MM.1S (cell line): ENCODE results near the gene ZXDC.

Experiments used
- EZH2phosphoT487 ChIP-seq: fragments of 300-600 bp; sonication (generic); IDR thresholded peaks from 2 replicates; pipeline ENCODE4 v1.6.1; 2018; ENCODE audit warnings: antibody characterized with exemption, low read length
- TF ChIP-seq, protein P1 (sequence below): fragments of 300-600 bp; sonication (generic); IDR thresholded peaks from 2 replicates; pipeline ENCODE4 v1.5.1; 2016; ENCODE audit warnings: antibody characterized with exemption, low read length, mixed read lengths

DNA sequence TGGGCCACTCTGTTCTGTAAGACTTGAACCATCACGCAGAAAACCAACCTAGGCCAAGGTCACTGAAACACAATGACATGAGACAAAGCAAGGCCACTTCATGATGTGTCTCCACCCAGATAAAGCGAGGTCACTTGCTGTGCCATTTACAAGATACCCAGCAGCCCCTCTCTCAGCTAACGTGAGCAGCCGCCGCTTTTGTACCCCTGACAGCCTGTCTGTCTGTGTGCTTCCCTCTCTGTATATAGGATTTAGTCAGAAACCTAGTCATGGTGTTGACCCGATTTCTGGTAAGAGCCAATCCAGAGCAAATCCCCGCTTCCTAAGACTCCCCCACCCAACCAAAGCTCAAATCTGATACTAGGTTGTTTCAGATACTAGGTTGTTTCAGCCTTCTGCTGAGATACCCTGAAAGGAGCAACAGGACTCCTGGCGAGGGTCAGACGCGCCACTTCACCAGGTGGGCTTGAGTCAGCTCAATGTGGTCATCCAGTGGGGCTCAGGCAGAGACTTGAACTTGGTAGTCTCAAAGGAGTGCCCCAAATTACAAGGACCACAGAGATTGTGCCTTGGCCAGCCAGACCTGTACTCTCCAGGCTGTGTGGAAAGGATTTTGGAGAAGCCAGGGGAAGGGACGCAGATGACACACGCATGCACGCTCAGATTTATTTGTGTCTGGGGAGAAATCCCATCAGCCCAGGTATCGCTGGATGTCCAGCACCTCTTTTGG lies 3.1 kb upstream of the ZXDC start:
- TF ChIP-seq, protein P1, sequence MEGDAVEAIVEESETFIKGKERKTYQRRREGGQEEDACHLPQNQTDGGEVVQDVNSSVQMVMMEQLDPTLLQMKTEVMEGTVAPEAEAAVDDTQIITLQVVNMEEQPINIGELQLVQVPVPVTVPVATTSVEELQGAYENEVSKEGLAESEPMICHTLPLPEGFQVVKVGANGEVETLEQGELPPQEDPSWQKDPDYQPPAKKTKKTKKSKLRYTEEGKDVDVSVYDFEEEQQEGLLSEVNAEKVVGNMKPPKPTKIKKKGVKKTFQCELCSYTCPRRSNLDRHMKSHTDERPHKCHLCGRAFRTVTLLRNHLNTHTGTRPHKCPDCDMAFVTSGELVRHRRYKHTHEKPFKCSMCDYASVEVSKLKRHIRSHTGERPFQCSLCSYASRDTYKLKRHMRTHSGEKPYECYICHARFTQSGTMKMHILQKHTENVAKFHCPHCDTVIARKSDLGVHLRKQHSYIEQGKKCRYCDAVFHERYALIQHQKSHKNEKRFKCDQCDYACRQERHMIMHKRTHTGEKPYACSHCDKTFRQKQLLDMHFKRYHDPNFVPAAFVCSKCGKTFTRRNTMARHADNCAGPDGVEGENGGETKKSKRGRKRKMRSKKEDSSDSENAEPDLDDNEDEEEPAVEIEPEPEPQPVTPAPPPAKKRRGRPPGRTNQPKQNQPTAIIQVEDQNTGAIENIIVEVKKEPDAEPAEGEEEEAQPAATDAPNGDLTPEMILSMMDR = no peak
- TF ChIP-seq EZH2phosphoT487 = no peak
